Progenitor cell of endocrine pancreas (in vitro differentiated cells): ENCODE results near the gene TASOR. TPM values are rescaled to one million over a fixed set of nuclear protein-coding genes. Genes with fewer than 3 reads are reported as not detected.
A peak's percentile ranks its signal among the peaks of the same experiment; 100 is the strongest.
"Not testable (repeated sequence)": the region's sequence is repeated elsewhere in the genome, so short reads cannot be mapped to it uniquely, and the experiment has no call there.

ENCODE experiments used
- DNase-seq: peaks from one replicate; pipeline ENCODE4 v3.0.0; 2021; ENCODE audit warnings: low spot score; ENCODE audit not compliant: unreplicated experiment
- H3K27ac Mint-ChIP-seq: 2 replicates; pipeline ENCODE4 v1.8.0; 2021; ENCODE audit warnings: mild to moderate bottlenecking, moderate library complexity, mixed read lengths
- H3K27me3 Mint-ChIP-seq: 2 replicates; pipeline ENCODE4 v1.8.0; 2021; ENCODE audit warnings: mixed read lengths
- H3K36me3 Mint-ChIP-seq: 2 replicates; pipeline ENCODE4 v1.8.0; 2022; ENCODE audit warnings: mixed read lengths; ENCODE audit not compliant: insufficient read depth
- H3K4me1 Mint-ChIP-seq: 2 replicates; pipeline ENCODE4 v1.8.0; 2021; ENCODE audit warnings: low read depth, mixed read lengths
- H3K4me3 Mint-ChIP-seq: 2 replicates; pipeline ENCODE4 v1.8.0; 2021; ENCODE audit warnings: low read depth, mild to moderate bottlenecking, moderate library complexity, mixed read lengths
- H3K9me3 Mint-ChIP-seq: 2 replicates; pipeline ENCODE4 v1.8.0; 2021; ENCODE audit warnings: low read depth, mixed read lengths
- CTCF ChIP-seq: fragments of 200-600 bp; sonication (generic); IDR thresholded peaks from one replicate; pipeline ENCODE4 v1.5.0; 2021; ENCODE audit warnings: antibody characterized with exemption, mild to moderate bottlenecking; ENCODE audit not compliant: unreplicated experiment
- total RNA-seq: library from RNA; stranded (reverse); gene quantifications from 2 replicates; pipeline ENCODE4 v1.2.1, GENCODE V29; 2021

TASOR gene
- total RNA-seq, 1 donor from 2014 or later: 67.6 TPM

DNA sequence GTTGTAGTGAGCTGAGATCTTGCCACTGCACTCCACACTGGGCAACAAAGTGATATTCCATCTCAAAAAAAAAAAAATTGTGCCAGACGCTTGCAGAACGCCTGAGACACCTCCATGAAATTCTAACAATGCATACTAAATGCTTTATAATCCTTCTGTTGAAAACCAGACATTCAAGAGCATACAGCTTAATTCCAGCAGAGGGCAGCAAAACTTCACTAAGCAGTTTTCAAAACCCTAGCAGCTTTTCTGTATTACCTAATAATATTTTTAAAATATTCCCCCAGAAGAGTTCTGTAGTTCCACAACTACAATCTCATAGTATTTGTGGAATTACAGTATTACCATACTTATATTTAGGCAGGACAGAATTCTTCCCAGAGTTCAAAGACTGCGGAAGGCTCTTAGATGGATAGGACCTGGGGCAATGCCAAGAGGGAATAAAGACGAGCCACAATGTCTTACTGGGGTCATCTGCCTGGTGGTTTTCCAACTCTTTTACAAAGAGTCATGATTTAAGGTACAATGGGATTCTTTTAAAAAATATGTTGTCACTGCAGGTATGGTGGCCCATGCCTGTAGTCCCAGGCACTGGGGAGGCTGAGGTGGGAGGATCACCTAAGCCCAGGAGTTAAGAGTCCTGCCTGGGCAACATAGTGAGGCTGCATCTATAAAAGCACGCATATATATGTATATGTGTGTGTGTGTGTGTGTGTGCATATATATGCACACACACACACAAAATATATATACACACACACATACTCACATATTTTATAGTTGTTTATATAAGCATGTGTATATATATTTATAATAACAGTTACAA, 19.6 kb upstream of the TASOR start:
- H3K4me1 Mint-ChIP-seq: peaks cover 4% of the 10 kb centered on the region
- H3K27ac Mint-ChIP-seq: no peak overlapping the region
- DNase-seq: no peak
- H3K36me3 Mint-ChIP-seq: peaks cover 3% of the 10 kb centered on the region
- no peaks in the 10 kb centered on the region for H3K27me3 Mint-ChIP-seq
- peaks cover 4% of the 10 kb centered on the region for H3K9me3 Mint-ChIP-seq
- H3K4me3 Mint-ChIP-seq: no peak overlapping the region
- peak; percentile 91 for TF ChIP-seq CTCF

- no peak for DNase-seq
- Mint-ChIP-seq H3K27me3 (no peaks in the 10 kb centered on the region), H3K4me1 (peaks cover 4% of the 10 kb centered on the region)
Measured at GRCh38 chr3:56700151-56700550, 17.1 kb upstream of the TASOR start.

DNA sequence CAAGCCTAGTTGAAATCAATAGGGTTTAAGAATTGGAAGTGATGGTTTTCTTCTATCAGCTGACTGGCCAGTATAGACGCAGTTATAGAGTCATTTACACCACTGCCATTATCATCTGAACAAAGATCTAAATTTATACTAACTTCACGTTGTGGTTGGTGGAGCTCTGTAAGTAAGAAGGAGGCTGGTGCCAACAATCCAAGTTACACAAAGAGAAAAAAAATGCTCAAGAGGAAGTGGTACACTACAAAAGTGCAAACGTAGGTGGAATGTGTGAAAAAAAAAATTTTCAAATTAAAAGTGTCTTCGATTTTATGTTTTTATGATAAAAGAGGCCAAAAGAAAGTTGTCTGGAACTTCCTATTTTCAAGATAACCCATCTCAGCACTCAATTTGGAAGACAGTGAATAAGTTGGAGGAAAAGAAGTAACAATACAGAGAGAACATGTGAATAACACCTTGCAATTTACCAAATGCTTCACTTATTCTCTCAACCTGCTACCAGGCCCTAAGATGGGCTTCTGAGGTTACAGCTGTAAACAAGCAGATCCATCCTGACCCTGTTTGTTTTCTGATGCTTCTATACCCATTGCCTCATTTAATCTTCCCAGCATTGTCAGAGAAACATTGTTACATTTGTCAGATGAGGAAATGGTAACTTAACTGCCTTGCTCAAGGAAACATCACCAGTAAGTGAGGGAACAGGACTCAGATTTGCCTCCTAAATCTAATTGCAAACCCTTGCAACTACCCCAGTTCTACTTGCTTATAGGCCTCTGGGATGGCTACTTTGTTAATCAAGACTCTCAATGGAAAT, 12.0 kb upstream of the TASOR start:
- no peak for DNase-seq
- Mint-ChIP-seq H3K36me3 (no peaks in the 10 kb centered on the region), H3K4me1 (peaks cover 2% of the 10 kb centered on the region), H3K4me3 (no peak overlapping the region), H3K27ac (no peak overlapping the region), H3K9me3 (no peaks in the 10 kb centered on the region), H3K27me3 (no peaks in the 10 kb centered on the region)
- TF ChIP-seq CTCF: no peak

More at GRCh38 chr3:56700151-56700550, 17.1 kb upstream of the TASOR start:
- H3K27ac Mint-ChIP-seq: no peak overlapping the region
- TF ChIP-seq CTCF: no peak
- H3K36me3 Mint-ChIP-seq: no peaks in the 10 kb centered on the region
- no peaks in the 10 kb centered on the region for H3K9me3 Mint-ChIP-seq
- H3K4me3 Mint-ChIP-seq: no peak overlapping the region

DNA sequence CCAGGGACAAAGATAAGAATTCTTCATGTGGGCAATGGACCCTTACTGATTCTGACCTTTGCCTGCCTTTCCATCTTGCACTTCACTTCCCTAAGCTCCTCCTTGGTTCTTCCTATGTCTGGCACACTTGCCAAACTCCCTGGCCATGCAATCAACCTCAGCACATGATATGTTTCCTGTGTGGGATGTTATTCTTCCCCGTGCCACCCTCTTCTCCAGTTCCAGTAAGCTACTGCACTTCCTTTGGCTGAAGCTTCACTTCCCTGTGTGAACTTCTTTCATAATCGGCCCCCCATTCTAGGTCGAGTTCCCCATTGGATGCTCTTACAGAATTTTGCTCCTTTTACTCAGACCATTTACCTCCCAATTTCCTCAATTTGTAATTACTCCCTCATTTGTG, 10.7 kb upstream of the TASOR start:
- Mint-ChIP-seq H3K9me3 (no peaks in the 10 kb centered on the region), H3K4me1 (no peaks in the 10 kb centered on the region), H3K27ac (no peak overlapping the region), H3K4me3 (no peak overlapping the region), H3K27me3 (no peaks in the 10 kb centered on the region), H3K36me3 (no peaks in the 10 kb centered on the region)
- no peak for TF ChIP-seq CTCF
- no peak for DNase-seq

DNA sequence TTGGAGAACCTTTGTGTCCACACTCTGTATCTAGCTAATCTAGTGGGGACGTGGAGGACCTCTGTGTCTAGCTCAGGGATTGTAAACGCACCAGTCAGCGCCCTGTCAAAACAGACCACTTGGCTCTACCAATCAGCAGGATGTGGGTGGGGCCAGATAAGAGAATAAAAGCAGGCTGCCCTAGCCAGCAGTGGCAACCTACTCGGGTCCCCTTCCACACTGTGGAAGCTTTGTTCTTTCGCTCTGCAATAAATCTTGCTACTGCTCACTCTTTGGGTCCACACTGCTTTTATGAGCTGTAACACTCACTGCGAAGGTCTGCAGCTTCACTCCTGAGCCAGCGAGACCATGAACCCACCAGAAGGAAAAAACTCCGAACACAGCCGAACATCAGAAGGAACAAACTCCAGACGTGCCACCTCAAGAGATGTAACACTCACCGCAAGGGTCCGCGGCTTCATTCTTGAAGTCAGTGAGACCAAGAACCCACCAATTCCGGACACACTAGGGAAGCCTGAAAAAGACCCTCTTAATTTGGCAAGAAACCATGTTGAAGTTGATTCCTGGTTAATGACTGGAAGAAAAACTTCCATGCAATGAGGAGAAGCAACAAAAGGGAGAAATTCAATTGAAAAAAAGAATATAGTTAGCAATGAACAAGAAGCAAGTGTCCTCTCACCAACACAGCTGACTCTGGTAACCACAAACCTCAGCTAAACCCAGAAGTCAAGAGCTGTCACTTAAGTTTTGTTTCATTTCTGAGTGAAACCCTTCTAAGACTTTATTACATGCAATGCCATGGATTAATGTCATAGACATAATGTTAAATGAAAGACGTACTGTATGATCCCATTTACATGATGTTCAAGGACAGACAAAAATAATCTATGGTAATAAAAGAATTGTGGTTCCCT, 9.7 kb upstream of the TASOR start:
- not testable (repeated sequence) for H3K4me3 Mint-ChIP-seq

GRCh38 chr3:56692001-56692365, 8.9 kb upstream of the TASOR start:
- H3K36me3 Mint-ChIP-seq, H3K4me1 Mint-ChIP-seq, H3K27ac Mint-ChIP-seq, DNase-seq, H3K27me3 Mint-ChIP-seq, H3K9me3 Mint-ChIP-seq, H3K4me3 Mint-ChIP-seq: not testable (repeated sequence)

More for the DNA sequence above, 9.7 kb upstream of the TASOR start:
- not testable (repeated sequence) for H3K36me3 Mint-ChIP-seq, H3K4me1 Mint-ChIP-seq, H3K27ac Mint-ChIP-seq, DNase-seq, H3K9me3 Mint-ChIP-seq, H3K27me3 Mint-ChIP-seq
